Left kidney (tissue), 8 donors: ENCODE results near the gene AMT. TPM values are rescaled to one million over a fixed set of nuclear protein-coding genes. Genes with fewer than 3 reads are reported as not detected.

Experiments used
- DNase-seq: peaks from one replicate; pipeline ENCODE4 v3.0.0-alpha.2; 2013
- long read RNA-seq, 8 donors: transcript quantifications; one replicate each; lab custom pipeline, GENCODE V29; 2026
- polyA plus RNA-seq: library from polyadenylated mRNA; unstranded; fragments of 120-200 nt; gene quantifications from one replicate; pipeline ENCODE4 v1.2.1, GENCODE V29; 2013; ENCODE audit not compliant: insufficient read length

Gene AMT, protein sequence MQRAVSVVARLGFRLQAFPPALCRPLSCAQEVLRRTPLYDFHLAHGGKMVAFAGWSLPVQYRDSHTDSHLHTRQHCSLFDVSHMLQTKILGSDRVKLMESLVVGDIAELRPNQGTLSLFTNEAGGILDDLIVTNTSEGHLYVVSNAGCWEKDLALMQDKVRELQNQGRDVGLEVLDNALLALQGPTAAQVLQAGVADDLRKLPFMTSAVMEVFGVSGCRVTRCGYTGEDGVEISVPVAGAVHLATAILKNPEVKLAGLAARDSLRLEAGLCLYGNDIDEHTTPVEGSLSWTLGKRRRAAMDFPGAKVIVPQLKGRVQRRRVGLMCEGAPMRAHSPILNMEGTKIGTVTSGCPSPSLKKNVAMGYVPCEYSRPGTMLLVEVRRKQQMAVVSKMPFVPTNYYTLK
- 41.2 TPM for polyA plus RNA-seq
- long read RNA-seq, donor 1, full-length matches to known transcripts = 32 of 32 reads
- long read RNA-seq, donor 1, partial matches to known transcripts = 0 of 32 reads
- long read RNA-seq, donor 1, other reads (novel, unspliced or antisense) = 0 of 32 reads
- long read RNA-seq, donor 2, full-length matches to known transcripts = 21 of 21 reads
- long read RNA-seq, donor 2, partial matches to known transcripts = 0 of 21 reads
- long read RNA-seq, donor 2, other reads (novel, unspliced or antisense) = 0 of 21 reads
- long read RNA-seq, donor 3, full-length matches to known transcripts = 24 of 24 reads
- long read RNA-seq, donor 3, partial matches to known transcripts = 0 of 24 reads
- long read RNA-seq, donor 3, other reads (novel, unspliced or antisense) = 0 of 24 reads
- long read RNA-seq, donor 4, transcript AMT-235 (1 exons, 1,579 nt) = major isoform, 6 of 7 reads
- long read RNA-seq, donor 4, partial matches to known transcripts = 0 of 7 reads
- long read RNA-seq, donor 4, other reads (novel, unspliced or antisense) = 0 of 7 reads
- long read RNA-seq, donor 5, full-length matches to known transcripts = 44 of 44 reads
- long read RNA-seq, donor 5, partial matches to known transcripts = 0 of 44 reads
- long read RNA-seq, donor 5, other reads (novel, unspliced or antisense) = 0 of 44 reads
- long read RNA-seq, donor 6, full-length matches to known transcripts = 15 of 15 reads
- long read RNA-seq, donor 6, partial matches to known transcripts = 0 of 15 reads
- long read RNA-seq, donor 6, other reads (novel, unspliced or antisense) = 0 of 15 reads
- long read RNA-seq, donor 7, full-length matches to known transcripts = 32 of 32 reads
- long read RNA-seq, donor 7, partial matches to known transcripts = 0 of 32 reads
- long read RNA-seq, donor 7, other reads (novel, unspliced or antisense) = 0 of 32 reads
- long read RNA-seq, donor 8, transcript AMT-235 (1 exons, 1,579 nt) = major isoform, 7 of 13 reads
- long read RNA-seq, donor 8, partial matches to known transcripts = 0 of 13 reads
- long read RNA-seq, donor 8, other reads (novel, unspliced or antisense) = 0 of 13 reads

GRCh38 chr3:49422379-49423248 lies at the start of gene AMT:
AMT (minus strand) TSS chr3:49422473; CDS start chr3:49422450, 23 bp downstream.
- peak; percentile 58 for DNase-seq

DNA sequence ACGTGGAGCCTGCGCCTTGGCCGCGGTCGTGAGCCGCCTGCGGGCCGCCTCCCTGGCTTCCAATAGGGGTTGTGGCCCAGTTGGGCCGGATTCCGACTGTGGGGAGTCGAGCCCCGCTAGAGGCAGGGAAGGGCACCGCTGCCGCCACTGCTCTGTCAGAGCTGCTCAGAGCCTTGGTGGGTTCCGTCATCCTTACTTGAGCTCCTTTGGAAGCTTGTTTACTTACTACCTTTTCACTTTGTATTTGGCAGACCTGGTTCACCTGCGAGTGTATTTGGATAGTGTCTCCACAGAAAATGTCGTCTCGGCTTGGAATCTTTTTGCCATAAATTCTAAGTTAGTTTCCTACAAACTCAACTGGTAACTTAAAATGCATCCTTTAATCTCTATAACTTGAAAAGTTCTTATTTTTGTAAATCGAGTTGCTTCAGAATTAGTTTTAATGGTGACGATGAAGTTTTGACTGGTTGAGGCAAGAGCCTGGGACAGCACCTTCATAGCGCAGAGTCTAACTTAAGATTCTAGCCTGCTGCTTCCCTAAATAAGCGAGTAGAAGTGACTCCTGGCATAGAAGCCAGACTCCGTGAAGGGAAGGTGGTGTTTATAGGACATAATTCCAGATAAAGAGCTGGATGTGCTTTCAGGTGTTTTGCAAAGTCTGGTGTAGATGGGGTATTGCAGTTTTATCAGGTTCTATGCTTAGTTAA lies 48.6 kb upstream of the AMT start:
- DNase-seq = no peak

GRCh38 chr3:49469936-49470713 lies 47.9 kb upstream of the AMT start, which contains the start of gene DAG1:
DAG1 (plus strand) TSS chr3:49470267; CDS start chr3:49510535, 40,268 bp downstream.
- peak; percentile 97 for DNase-seq

- peak; percentile 84 for DNase-seq
These were observed 47.0 kb upstream of the AMT start for GRCh38 chr3:49469037-49469935.

DNA sequence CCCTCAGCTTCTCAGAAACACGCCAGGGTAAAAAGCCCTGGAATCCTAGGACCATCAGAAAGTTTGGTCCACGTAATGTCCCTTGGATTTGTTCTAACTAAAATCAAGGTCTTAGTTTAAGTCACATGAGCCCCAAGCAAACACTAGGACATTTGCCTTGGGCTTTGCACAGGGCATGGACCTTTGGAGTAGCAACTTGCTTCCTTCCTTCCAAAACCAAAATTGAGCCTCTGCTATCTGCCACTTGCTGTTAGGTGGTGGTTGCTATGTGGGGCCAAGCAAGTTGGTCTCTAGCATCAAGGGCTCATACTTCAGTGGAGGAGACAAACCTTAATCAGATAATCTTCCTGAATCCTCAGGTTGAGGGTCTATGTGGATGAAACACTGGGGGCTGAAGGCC lies 43.8 kb upstream of the AMT start:
- DNase-seq = no peak

DNA sequence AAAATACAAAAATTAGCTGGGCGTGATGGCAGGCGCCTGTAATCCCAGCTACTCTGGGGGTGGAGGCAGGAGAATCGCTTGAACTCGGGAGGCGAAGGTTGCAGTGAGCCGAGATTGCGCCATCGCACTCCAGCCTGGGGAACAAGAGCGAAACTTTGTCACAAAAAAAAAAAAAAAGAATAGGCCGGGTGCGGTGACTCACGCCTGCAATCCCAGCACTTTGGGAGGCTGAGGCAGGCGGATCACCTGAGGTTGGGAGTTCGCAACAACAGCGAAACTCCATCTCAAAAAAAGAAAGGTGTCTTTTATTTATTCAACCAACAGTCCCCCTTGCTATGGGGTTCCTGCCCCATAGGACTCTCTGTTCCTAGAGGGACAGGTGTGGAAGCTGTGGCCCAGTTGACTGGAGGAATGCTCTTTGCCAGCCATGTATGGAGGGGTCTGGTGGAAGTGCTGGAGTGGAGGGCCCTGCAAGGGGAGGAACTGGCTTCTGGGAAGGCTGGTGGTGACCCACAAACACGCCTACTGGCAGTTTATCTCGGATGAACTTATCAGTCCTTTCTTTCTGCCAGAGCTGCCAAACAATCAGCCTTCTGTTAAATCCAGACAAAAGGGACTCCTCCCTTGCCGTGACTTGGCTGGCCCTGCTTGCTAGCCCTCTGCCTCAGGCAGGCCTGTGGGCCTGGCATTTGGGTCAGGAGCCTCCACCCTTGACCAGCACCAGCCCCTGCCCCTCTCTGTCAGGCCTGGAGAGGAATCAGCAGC lies 43.2 kb upstream of the AMT start:
- no peak for DNase-seq

DNA sequence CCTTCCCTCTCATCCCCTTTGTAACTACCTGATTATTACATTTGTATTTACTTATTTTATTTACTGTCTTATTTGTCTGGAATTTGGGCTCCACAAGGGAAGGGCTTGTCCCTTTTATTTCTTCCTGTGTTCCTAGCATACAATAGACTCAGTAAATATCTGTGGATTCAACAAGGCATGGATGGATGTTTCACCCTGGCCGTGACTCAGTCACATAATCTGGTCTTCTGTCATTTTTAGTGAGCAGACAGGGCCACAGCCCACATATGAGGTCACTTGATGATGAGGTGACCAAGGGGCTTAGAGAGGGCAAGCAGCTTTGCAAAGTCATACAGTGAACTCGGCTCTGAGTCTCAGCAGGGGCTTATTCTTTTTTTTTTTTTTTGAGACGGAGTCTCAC lies 39.9 kb upstream of the AMT start:
- no peak for DNase-seq

DNA sequence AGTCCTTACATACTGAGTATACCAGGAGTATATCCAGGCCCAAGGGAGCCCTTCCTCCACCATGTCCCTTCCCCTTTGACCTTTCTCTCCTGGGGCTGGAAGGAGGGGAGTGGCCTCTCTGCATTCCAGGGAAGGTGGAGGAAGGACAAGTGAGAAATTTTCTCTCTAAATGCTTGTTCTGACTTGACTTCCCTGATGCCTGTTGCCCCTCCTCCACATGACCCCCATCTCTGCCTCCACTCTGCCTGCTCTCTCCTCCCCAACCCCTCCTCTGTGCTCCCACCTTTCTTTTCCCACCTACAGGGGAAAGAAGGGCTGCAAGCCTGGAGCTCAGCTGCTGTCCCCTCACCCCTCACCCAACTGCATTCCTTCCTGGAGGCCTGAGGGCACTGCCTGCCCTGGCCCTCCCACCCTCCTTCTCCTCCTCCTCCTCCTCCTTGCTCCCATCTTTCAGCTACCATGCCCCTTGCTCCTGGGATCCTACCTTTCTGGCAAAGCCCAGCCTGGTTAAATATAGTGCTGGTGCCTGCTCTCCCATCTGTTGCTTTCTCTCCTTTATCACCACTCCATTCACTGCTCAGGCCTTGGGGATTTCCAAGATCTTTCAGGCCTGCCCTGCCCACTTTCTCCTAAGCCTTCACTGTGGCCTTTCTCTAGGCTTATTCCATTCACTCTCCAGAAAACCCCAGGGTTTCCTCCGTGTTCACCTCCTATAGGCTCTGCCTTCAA lies 39.3 kb upstream of the AMT start:
- DNase-seq = no peak

- no peak for DNase-seq
These were observed 38.7 kb upstream of the AMT start for GRCh38 chr3:49460956-49461355.

DNA sequence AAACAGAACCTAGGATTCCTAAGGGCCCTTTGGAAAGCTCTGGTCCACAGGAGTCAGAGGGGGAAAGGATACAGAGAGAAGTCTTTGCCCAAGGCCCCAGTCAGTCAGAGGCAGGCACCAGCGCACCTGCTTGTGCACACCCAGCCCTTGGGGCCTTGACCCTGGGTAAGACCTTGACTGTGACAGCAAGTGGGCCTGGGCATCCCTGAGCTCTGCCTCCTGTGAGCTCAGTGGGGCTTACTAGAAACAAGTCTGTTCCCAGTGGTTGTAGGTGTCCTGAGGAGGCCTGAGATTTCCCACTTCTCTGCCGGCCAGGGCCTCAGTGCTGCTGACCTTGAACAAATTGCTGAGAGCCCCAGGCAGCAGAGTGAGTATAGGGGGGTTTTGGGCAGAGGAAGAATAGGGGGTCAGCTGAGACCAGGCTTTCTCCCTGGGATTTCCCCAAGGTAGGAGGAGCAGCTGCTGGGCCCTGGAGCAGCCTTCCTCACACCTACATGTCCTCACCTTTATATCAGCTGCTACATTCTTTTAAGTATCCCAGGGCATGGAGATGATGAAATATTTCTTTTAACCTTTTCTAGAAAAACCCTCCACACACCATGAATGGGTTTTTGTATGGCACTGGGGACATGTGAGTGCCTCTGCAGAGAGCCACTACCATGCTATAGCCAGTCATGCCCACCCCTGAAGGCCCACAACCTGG lies 38.1 kb upstream of the AMT start:
- DNase-seq = no peak

GRCh38 chr3:49456466-49456865 lies 34.2 kb upstream of the AMT start:
- no peak for DNase-seq

GRCh38 chr3:49454898-49455681 lies 32.8 kb upstream of the AMT start:
- no peak for DNase-seq

- no peak for DNase-seq
These were observed 32.2 kb upstream of the AMT start for GRCh38 chr3:49454458-49454857.

- DNase-seq = no peak
These were observed 31.3 kb upstream of the AMT start for GRCh38 chr3:49453621-49454020.

- no peak for DNase-seq
These were observed 23.1 kb upstream of the AMT start for GRCh38 chr3:49445391-49445790.
